Skeletal muscle tissue (tissue), 4 donors: ENCODE results near the gene PRPH. TPM values are rescaled to one million over a fixed set of nuclear protein-coding genes. Genes with fewer than 3 reads are reported as not detected.
"Not testable (repeated sequence)": the region's sequence is repeated elsewhere in the genome, so short reads cannot be mapped to it uniquely, and the experiment has no call there.

Experiments used
- H3K27ac ChIP-seq: one replicate; pipeline ENCODE4 v1.7.0; 2013; ENCODE audit warnings: mild to moderate bottlenecking, low read depth, low read length, inconsistent platforms
- H3K27me3 ChIP-seq, 3 donors: one replicate each; pipeline ENCODE4 v1.7.0; 2013; ENCODE audit warnings: low read length in 3 of 3; ENCODE audit not compliant: control insufficient read depth in 3 of 3, insufficient read depth in 3 of 3
- H3K36me3 ChIP-seq, 3 donors: one replicate each; pipeline ENCODE4 v1.7.0; 2013; ENCODE audit warnings: low read length in 3 of 3; ENCODE audit not compliant: control insufficient read depth in 3 of 3, insufficient read depth in 3 of 3
- H3K4me1 ChIP-seq, 3 donors: one replicate each; pipeline ENCODE4 v1.7.0; 2013; ENCODE audit warnings: low read length in 3 of 3, mild to moderate bottlenecking in 3 of 3; ENCODE audit not compliant: control insufficient read depth in 3 of 3, insufficient read depth in 3 of 3
- H3K4me3 ChIP-seq, 3 donors: one replicate each; pipeline ENCODE4 v1.7.0; 2013; ENCODE audit warnings: low read length in 3 of 3
- H3K9ac ChIP-seq, 3 donors: one replicate each; pipeline ENCODE4 v1.7.0; 2013; ENCODE audit warnings: low read length in 3 of 3, mild to moderate bottlenecking in 3 of 3, moderate library complexity in 2 of 3, low read depth in 1 of 3
- H3K9me3 ChIP-seq, 3 donors: one replicate each; pipeline ENCODE4 v1.7.0; 2013; ENCODE audit warnings: low read length in 3 of 3; ENCODE audit not compliant: control insufficient read depth in 3 of 3
- total RNA-seq: library from RNA; depleted of rRNA; stranded (reverse); fragments of >200 nt; gene quantifications from one replicate; pipeline ENCODE4 v1.2.3, GENCODE V29; 2014
- donor health status: Osteomylitis.

PRPH gene
- total RNA-seq, 1 donor from 2014 or later, result 2.6 TPM

DNA sequence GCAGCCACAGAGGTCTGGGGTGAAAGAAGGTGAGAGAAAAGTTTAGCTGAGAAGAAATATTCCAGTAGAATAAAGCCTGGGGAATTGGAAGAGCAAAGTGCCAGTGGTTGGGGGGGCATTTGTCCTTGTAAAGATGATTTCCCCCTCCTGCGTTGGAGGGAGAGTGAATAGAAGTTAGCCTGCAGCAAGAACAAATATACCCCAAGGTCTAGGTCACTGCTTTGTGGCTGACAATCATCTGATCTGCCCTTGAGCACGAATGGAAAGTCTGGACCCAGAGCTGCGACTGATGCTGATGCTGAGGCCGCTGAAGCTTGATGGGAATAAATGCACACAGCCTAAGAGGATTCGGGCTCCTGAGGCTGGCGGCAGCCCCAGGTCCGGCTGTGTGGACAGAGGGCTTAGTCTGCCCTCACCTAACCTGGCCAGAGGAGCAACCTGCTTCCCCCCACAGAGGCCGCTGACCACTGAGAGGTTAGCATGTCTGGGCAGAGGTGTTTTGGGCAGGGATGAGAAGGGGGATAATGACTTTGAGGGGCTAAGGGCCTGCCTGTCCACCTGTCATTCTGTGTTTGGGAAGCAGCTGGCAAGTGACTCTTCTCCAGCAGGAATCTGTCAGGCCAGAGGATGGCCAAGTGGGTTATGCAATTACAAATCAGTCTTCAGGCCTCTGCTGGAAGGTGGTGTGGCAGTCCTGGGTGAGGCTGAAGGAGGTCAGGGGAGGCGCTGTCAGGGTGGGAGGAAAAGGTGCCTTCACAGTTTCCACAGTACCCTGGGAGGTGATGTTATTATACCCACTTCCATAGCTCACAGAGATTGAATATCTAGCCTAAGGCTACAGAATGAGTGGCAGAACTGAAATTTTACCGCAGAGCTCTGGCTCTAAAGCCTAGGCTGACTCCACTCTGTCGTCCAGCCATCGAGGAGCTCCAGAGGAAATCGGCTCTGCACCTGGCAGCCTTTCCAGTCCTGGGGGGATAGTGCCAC, 18.4 kb upstream of the PRPH start:
- Histone ChIP-seq H3K9ac (no peak overlapping the region), H3K27ac (no peak overlapping the region), H3K27me3 (peaks cover 0 to 5% (median 0%) of the 10 kb centered on the region in 3 donors), H3K36me3 (peaks cover 4 to 12% (median 9%) of the 10 kb centered on the region in 3 donors), H3K4me3 (no peak overlapping the region), H3K4me1 (no peaks in the 10 kb centered on the region), H3K9me3 (no peaks in the 10 kb centered on the region)

DNA sequence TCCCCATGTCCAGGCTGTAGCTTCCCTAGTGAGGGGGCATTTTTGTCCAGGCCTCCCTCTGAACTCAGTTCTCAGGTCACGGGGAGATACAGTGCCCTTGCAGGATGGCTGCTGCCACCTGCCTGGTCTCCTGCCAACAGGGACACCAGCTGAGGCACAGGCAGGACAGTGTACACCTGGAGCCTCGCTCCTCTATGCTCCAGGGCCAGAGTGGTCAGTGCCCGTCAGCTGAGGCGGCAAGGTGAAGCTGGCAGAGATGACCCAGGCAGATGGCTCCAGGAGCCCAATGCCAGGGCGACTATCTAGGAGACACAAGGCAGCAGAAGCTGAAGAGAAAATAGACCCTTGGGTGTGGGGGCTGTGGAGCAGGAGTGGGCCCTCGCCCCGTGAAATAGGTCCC, 17.5 kb upstream of the PRPH start:
- Histone ChIP-seq H3K4me3 (no peak overlapping the region), H3K27ac (no peak overlapping the region), H3K9me3 (no peaks in the 10 kb centered on the region), H3K9ac (no peak overlapping the region), H3K4me1 (no peaks in the 10 kb centered on the region), H3K27me3 (peaks cover 0 to 8% (median 4%) of the 10 kb centered on the region in 3 donors), H3K36me3 (peaks cover 0 to 12% (median 7%) of the 10 kb centered on the region in 3 donors)

DNA sequence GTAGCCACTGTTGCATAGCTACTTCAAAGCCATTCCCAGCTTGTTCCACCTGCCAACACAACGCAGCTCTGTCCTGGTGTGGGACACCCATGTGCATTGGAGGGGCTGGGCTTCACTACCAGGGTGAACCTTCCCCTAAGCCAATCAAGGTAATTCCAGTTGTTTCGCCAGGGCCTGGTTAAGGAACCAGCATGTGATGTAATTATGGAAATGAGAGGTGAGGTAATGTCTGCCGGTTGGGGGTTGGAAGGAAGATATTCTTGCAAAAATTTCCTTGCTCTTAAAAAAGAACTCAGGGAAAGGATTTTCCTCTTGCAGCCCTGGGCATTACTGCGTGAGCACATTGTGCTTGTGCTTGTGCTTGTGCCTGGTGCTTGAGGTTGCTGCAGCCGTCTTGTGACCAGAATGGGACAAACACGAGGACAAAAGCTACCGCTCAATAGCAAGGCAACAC, 15.2 kb upstream of the PRPH start:
- no peaks in the 10 kb centered on the region for H3K9me3 ChIP-seq
- no peak overlapping the region for H3K9ac ChIP-seq
- no peak overlapping the region for H3K4me3 ChIP-seq
- peaks cover 8 to 19% (median 11%) of the 10 kb centered on the region in 3 donors for H3K27me3 ChIP-seq
- no peaks in the 10 kb centered on the region for H3K4me1 ChIP-seq
- H3K27ac ChIP-seq, result no peak overlapping the region
- H3K36me3 ChIP-seq, result no peaks in the 10 kb centered on the region

DNA sequence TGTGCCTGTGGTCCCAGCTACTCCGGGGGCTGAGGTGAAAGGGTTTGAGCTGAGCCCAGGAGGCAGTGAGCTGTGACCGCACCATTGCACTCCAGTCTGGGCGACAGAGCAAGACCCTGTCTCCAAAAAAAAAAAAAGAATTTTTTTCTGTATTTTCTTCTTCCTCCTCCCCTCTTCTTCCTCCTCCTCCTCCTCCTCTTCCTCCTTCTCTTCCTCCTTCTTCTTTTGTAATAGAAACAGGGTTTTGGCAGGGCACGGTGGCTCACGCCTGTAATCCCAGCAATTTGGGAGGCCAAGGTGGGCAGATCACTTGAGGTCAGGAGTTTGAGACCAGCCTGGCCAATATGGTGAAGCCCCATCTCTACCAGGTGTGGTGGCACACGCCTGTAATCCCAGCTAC, 14.4 kb upstream of the PRPH start:
- not testable (repeated sequence) for H3K4me1 ChIP-seq, H3K4me3 ChIP-seq, H3K36me3 ChIP-seq, H3K9me3 ChIP-seq, H3K9ac ChIP-seq, H3K27ac ChIP-seq
- peaks cover 8 to 21% (median 11%) of the 10 kb centered on the region in 3 donors for H3K27me3 ChIP-seq

DNA sequence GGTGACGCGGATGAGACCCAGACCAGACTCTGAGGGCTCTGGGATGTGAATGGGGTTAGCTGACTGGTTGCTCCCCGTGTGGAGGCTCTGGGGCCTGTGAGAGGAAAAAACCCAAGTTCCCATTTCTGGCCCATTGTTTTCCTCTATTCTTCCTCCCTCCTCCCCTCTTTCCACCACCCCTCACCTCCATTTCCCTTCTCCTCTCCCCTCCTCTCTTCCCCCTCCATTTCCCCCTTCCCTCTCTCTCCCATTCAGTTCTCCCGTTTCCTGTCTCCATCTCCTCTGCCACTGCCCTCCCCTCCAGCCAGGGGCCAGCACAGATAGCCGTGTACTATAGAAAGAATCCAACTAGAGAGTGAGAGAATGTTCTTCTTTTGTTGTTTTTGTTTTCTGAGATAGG, 12.6 kb upstream of the PRPH start:
- no peak overlapping the region for H3K27ac ChIP-seq
- no peak overlapping the region for H3K9ac ChIP-seq
- H3K27me3 ChIP-seq, result peaks cover 8 to 24% (median 11%) of the 10 kb centered on the region in 3 donors
- no peaks in the 10 kb centered on the region for H3K9me3 ChIP-seq
- H3K36me3 ChIP-seq, result no peaks in the 10 kb centered on the region
- H3K4me1 ChIP-seq, result no peaks in the 10 kb centered on the region
- H3K4me3 ChIP-seq, result no peak overlapping the region

DNA sequence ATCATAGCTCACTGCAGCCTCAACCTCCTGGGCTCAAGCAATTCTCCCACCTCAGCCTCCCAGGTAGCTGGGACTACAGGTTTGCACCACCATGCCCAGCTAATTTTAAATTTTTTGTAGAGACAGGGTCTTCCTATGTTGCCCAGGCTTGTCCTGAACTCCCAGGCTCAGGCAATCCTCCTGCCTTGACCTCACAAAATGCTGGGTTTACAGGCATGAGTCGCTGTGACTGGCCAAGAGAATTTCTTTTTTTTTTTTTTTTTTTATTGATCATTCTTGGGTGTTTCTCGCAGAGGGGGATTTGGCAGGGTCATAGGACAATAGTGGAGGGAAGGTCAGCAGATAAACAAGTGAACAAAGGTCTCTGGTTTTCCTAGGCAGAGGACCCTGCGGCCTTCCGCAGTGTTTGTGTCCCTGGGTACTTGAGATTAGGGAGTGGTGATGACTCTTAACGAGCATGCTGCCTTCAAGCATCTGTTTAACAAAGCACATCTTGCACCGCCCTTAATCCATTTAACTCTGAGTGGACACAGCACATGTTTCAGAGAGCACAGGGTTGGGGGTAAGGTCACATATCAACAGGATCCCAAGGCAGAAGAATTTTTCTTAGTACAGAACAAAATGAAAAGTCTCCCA, 12.1 kb upstream of the PRPH start:
- peaks cover 8 to 21% (median 11%) of the 10 kb centered on the region in 3 donors for H3K27me3 ChIP-seq
- H3K4me1 ChIP-seq, H3K9me3 ChIP-seq, H3K4me3 ChIP-seq, H3K36me3 ChIP-seq, H3K27ac ChIP-seq, H3K9ac ChIP-seq: not testable (repeated sequence)

DNA sequence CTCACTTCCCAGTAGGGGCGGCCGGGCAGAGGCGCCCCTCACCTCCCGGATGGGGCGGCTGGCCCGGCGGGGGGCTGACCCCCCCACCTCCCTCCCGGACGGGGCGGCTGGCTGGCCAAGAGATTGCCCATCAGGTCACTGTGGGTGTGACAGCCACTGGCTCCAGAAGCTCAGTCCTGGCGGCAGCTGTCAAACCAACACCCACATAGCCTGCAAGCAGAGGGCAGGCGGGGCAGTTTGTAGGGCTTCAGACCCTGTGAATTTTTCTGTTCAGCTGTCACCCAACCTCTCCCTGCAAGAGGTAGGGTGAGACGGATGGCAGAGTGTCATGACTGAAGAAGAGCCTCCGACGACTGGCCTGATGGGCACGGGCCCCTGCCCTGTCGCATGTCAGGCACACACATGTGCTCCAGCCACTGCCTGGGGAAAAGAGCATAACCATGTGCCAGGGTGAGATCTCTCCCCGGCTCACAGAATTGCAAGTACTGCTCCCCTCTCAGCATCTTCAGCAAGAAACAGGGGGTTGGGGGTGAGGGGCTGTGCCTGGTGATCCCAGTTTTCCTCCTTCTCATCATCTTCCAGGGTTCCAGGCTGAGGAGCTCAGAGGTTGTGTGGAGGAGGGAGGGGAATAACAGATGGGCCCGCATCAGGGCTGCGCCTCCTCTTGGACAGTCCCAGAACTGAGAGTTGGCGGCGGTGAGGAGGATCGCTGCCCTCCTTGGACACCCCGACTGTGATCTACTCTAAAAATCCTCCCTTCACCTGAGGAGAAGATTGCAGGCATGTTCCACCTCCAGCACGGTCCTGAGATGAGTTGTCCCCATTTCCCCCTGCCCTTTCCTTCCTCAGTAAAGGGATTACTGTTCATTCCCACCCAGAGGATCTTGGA, 11.2 kb upstream of the PRPH start:
- Histone ChIP-seq H3K36me3 (no peaks in the 10 kb centered on the region), H3K27me3 (peaks cover 8 to 22% (median 11%) of the 10 kb centered on the region in 3 donors), H3K27ac (no peak overlapping the region), H3K9ac (no peak overlapping the region), H3K4me3 (no peak overlapping the region), H3K4me1 (no peaks in the 10 kb centered on the region), H3K9me3 (no peaks in the 10 kb centered on the region)

DNA sequence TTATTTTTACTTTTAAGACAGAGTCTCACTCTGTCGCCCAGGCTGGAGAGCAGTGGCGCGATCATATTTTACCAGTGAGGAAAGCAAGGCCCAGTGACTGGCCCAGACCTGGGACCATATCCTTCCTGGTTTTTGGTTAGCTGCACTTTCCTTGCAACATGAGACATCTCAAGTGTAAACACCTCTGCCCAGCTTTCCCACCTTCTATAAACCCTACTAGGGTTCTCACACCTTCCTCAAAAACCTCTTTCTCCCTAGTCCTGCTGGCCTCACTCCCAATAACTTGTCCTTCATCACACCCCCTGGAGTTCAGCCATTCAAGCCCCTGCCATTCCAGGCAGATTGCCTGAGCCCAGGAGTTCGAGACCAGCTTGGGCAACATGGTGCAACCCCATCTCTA, 10.3 kb upstream of the PRPH start:
- H3K27ac ChIP-seq, result no peak overlapping the region
- H3K36me3 ChIP-seq, result no peaks in the 10 kb centered on the region
- H3K9me3 ChIP-seq, result no peaks in the 10 kb centered on the region
- H3K4me3 ChIP-seq, result no peak overlapping the region
- no peaks in the 10 kb centered on the region for H3K4me1 ChIP-seq
- H3K27me3 ChIP-seq, result peaks cover 8 to 22% (median 14%) of the 10 kb centered on the region in 3 donors
- no peak overlapping the region for H3K9ac ChIP-seq

DNA sequence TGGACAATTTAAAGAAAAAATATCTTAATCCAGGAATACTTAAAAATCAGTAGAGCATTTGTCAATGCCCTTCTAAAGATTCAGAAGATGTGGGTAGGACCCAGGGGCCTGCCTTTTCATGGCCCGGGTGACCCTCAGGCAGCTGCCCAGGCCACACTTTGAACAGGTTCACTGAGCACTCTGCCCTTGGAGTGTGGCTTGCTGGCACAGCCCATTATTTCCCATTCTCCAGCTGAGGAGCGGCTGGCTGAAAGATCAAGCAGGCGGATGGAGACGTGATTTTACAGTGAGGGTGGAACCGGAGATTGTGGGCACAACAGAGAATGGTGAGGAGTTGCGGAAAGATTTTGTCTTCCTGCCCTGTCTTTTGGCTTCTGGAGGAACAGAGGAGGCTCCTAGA, 7.1 kb upstream of the PRPH start:
- Histone ChIP-seq H3K27me3 (peaks cover 8 to 19% (median 10%) of the 10 kb centered on the region in 3 donors), H3K9me3 (no peaks in the 10 kb centered on the region), H3K36me3 (no peaks in the 10 kb centered on the region), H3K9ac (no peak overlapping the region), H3K27ac (no peak overlapping the region), H3K4me3 (no peak overlapping the region), H3K4me1 (no peaks in the 10 kb centered on the region)
